Esophagus muscularis mucosa (tissue), 4 donors: ENCODE measurements around the gene CPNE5. TPM values are rescaled to one million over a fixed set of nuclear protein-coding genes. Genes with fewer than 3 reads are reported as not detected.

ENCODE experiments used
- DNase-seq: peaks from one replicate; pipeline ENCODE4 v3.0.0-alpha.2; 2017; ENCODE audit errors: extremely low spot score
- H3K27ac ChIP-seq, 4 donors: fragments of 200-600 bp; sonication (generic); replicated peaks in 1 of 4; 1 replicate in 3 of 4; 2 replicates in 1 of 4; pipeline ENCODE4 v1.5.1; 2016 to 2019; ENCODE audit warnings: mild to moderate bottlenecking in 1 of 4
- H3K27me3 ChIP-seq, 4 donors: fragments of 200-600 bp; sonication (generic); one replicate each; pipeline versions ENCODE4 v1.5.1 to v1.6.0; 2016 to 2019
- H3K36me3 ChIP-seq, 4 donors: fragments of 200-600 bp; sonication (generic); one replicate each; pipeline ENCODE4 v1.5.1; 2016 to 2019
- H3K4me1 ChIP-seq, 4 donors: fragments of 200-600 bp; sonication (generic); one replicate each; pipeline ENCODE4 v1.5.1; 2016 to 2019
- H3K4me3 ChIP-seq, 4 donors: fragments of 200-600 bp; sonication (generic); 1 replicate in 2 of 4; 2 replicates in 2 of 4; pipeline ENCODE4 v1.5.1; 2016 to 2019; ENCODE audit warnings: mild to moderate bottlenecking in 4 of 4, moderate library complexity in 1 of 4
- H3K9me3 ChIP-seq, 4 donors: fragments of 200-600 bp; sonication (generic); 1 replicate in 3 of 4; 2 replicates in 1 of 4; pipeline ENCODE4 v1.5.1; 2016 to 2019
- EP300 ChIP-seq: sonication (generic); formaldehyde crosslinking; IDR thresholded peaks from one replicate; pipeline ENCODE4 v1.6.1; 2017; ENCODE audit warnings: antibody characterized with exemption
- POLR2A ChIP-seq: fragments of 450-650 bp; IDR thresholded peaks from one replicate; pipeline ENCODE4 v1.6.1; 2017; ENCODE audit warnings: antibody characterized with exemption, moderate library complexity, mild to moderate bottlenecking, low read depth
- POLR2AphosphoS5 ChIP-seq, 2 donors: sonication (generic); formaldehyde crosslinking; IDR thresholded peaks; one replicate each; pipeline ENCODE4 v1.6.1; 2017; ENCODE audit warnings: antibody characterized with exemption in 2 of 2
- WGBS: methylation state at CpG from one replicate; pipeline ENCODE4 v1.1.5; 2018; 5-methylcytosine and 5-hydroxymethylcytosine counted together
- intact Hi-C: fragments of 100-400 bp; cut with DNase I; formaldehyde crosslinking; loops from one replicate; pipeline ENCODE4 v1.15.1; 2023
- total RNA-seq, 4 donors: library from RNA; depleted of rRNA; stranded (reverse); fragments of >200 nt; gene quantifications; one replicate each; pipeline versions ENCODE4 v1.1.0 to v1.2.1, GENCODE V29; 2016
- TF ChIP-seq, protein P1 (sequence below), 3 experiments: fragments of 200-600 bp in 2 of 3; fragments of 450-650 bp in 1 of 3; sonication (generic) in 2 of 3; IDR thresholded peaks; one replicate each; pipeline ENCODE4 v1.5.1; 2017 to 2019; ENCODE audit warnings: antibody characterized with exemption in 3 of 3, mild to moderate bottlenecking in 2 of 3, moderate library complexity in 1 of 3

CPNE5 gene
- total RNA-seq, 4 donors from 2014 or later, result 2.1 to 4.6 (median 2.6) TPM

DNA sequence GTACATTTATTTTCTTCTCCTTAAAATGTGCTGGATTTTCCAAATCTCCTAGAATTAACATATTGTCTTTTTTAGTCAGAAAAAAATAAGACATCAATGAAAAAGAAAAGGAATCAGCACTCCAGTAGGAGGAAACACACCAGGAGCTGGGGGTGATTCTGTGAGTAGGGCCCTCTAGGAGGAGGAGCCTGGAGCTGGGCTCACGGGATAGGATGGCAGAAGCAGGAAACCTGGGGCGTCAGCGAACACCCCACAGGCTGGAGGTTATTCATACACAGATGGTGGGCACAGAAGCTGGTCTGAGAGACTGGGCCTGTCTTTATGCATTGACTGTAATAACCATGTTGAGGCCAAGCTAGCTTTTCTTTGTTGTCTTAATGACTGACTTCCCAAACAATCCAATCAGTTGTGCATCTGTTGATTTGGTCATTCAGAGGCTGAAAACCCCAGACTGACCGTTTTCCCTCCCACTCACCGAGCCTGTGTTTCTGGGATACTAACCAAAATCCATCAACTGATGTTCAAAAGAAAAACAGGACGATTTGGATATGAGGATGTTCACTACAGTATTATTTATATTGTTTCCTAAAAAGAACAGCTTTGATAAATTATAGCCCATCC lies 53.1 kb downstream of the CPNE5 start:
- H3K27ac ChIP-seq, result no peak overlapping the region
- peaks cover 0 to 3% (median 0%) of the 10 kb centered on the region in 4 donors for H3K4me1 ChIP-seq
- intact Hi-C loops, result no loop called here
- no peaks in the 10 kb centered on the region for H3K9me3 ChIP-seq
- H3K27me3 ChIP-seq, result peaks cover 0 to 6% (median 0%) of the 10 kb centered on the region in 4 donors
- TF ChIP-seq POLR2AphosphoS5 (IDR thresholded peaks at IDR 0.05) (no peak), EP300 (no peak), POLR2A (no peak)
- TF ChIP-seq, protein P1, sequence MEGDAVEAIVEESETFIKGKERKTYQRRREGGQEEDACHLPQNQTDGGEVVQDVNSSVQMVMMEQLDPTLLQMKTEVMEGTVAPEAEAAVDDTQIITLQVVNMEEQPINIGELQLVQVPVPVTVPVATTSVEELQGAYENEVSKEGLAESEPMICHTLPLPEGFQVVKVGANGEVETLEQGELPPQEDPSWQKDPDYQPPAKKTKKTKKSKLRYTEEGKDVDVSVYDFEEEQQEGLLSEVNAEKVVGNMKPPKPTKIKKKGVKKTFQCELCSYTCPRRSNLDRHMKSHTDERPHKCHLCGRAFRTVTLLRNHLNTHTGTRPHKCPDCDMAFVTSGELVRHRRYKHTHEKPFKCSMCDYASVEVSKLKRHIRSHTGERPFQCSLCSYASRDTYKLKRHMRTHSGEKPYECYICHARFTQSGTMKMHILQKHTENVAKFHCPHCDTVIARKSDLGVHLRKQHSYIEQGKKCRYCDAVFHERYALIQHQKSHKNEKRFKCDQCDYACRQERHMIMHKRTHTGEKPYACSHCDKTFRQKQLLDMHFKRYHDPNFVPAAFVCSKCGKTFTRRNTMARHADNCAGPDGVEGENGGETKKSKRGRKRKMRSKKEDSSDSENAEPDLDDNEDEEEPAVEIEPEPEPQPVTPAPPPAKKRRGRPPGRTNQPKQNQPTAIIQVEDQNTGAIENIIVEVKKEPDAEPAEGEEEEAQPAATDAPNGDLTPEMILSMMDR (IDR thresholded peaks at IDR 0.05), result no peak
- DNase-seq, result no peak
- H3K36me3 ChIP-seq, result no peaks in the 10 kb centered on the region
- WGBS, result 80% methylated on average over 6 of the region's 6 CpGs
- no peak overlapping the region for H3K4me3 ChIP-seq

DNA sequence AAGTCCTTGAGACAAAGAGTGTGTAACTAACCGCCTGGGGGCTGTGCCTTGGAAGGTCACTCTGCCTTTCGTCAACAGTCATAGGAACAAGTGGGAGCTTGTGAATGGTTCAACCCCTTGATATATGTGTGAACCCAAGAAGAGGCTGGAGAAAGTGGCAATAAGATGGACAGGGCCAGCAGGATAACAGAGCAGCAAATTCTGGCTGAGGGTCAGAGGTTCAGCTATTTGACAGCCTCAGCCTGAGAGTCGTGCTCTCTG lies 54.9 kb downstream of the CPNE5 start:
- 100% methylated on average over 2 of the region's 3 CpGs for WGBS
- Histone ChIP-seq H3K9me3 (no peaks in the 10 kb centered on the region), H3K27me3 (peaks cover 0 to 10% (median 0%) of the 10 kb centered on the region in 4 donors), H3K27ac (no peak overlapping the region), H3K4me3 (no peak overlapping the region), H3K36me3 (no peaks in the 10 kb centered on the region), H3K4me1 (peaks cover 0 to 3% (median 0%) of the 10 kb centered on the region in 4 donors)
- no peak for DNase-seq
- intact Hi-C loops, result no loop called here
- no peak for TF ChIP-seq POLR2A
- TF ChIP-seq EP300, result no peak
- no peak for TF ChIP-seq POLR2AphosphoS5 (IDR thresholded peaks at IDR 0.05)
- TF ChIP-seq, protein P1 (IDR thresholded peaks at IDR 0.05), result no peak

DNA sequence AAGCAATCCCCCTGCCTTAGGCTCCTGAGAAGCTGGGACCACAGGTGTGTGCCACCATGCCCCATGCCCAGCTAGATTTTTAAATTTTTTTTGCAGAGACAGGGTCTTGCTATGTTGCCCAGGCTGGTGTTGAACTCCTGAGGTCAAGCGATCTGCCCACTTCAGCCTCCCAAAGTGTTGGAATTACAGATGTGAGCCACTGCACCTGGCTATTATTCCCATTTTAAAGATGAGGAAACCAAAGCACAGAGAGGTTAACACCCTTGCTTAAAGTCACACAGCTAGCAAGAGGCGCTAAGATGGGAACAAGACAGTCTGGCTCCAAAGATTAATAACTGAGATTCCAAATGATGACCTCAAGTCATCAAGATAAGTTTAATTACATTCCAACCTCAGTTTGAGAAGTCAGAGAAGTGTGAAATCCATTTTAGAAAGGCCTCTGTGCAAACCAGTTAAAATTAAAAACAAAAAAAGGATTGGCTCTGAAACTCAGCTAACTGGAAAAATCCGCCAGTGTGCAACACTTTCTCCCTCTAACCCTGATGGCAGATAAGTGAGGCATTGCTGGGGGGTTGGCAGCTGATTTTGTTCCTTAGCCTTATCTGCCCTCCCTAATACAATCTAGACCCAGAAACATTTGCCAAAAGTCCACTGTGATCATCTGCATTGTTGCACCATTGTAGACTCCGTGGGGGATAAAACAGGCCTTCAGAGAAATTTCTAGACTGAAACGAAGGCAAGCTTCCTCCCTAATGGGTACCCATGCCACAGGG lies 55.5 kb downstream of the CPNE5 start:
- H3K27me3 ChIP-seq, result peaks cover 0 to 13% (median 0%) of the 10 kb centered on the region in 4 donors
- no peaks in the 10 kb centered on the region for H3K36me3 ChIP-seq

DNA sequence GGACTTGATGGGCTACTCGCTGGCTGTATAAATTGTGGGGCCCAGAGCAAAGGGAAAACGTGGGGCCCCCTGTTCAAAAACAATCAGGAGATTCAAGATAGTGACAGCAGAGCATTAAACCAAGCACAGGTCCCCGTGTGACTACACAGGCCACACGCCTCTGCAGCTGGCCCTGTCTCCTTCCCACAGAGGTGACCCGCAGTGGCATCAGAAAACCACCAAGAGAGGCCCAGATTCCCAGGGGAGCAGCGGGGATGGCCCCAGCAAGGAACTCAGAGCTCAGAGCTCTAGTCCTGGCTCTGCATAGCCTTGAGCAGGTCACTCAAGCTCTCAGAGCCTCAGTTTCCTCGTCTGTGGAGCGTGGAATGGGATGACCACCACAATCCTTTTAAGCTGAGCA lies 57.6 kb downstream of the CPNE5 start:
- H3K27ac ChIP-seq, result no peak overlapping the region
- TF ChIP-seq POLR2AphosphoS5 (IDR thresholded peaks at IDR 0.05) (no peak), EP300 (no peak), POLR2A (no peak)
- TF ChIP-seq, protein P1 (IDR thresholded peaks at IDR 0.05), result no peak
- 88% methylated on average over 8 of the region's 8 CpGs for WGBS
- DNase-seq, result no peak
- intact Hi-C loops, result no loop called here
- no peaks in the 10 kb centered on the region for H3K36me3 ChIP-seq
- H3K27me3 ChIP-seq, result peaks cover 0 to 15% (median 0%) of the 10 kb centered on the region in 4 donors
- no peaks in the 10 kb centered on the region for H3K4me1 ChIP-seq
- no peak overlapping the region for H3K4me3 ChIP-seq
- no peaks in the 10 kb centered on the region for H3K9me3 ChIP-seq

More for the DNA sequence above, 55.5 kb downstream of the CPNE5 start:
- H3K9me3 ChIP-seq, result no peaks in the 10 kb centered on the region
- 93% methylated on average over 5 of the region's 5 CpGs for WGBS
- no peak for DNase-seq
- H3K4me3 ChIP-seq, result no peak overlapping the region
- H3K4me1 ChIP-seq, result peaks cover 0 to under 1% (median 0%) of the 10 kb centered on the region in 4 donors
- intact Hi-C loops, result no loop called here
- H3K27ac ChIP-seq, result no peak overlapping the region
- TF ChIP-seq POLR2A (no peak), EP300 (no peak)
- TF ChIP-seq, protein P1 (IDR thresholded peaks at IDR 0.05), result no peak
